Measurements from ENCODE around the gene DNAH11. TPM values are rescaled to one million over a fixed set of nuclear protein-coding genes. Genes with fewer than 3 reads are reported as not detected.

DNAH11 gene
- total RNA-seq, 1 experiment from 2014 or later: 1.6 TPM

GRCh38 chr7:21651697-21652096 lies 108.9 kb downstream of the DNAH11 start:
- ATAC-seq (no peak), DNase-seq (no peak)
- TF ChIP-seq EZH2phosphoT487 (IDR thresholded peaks at IDR 0.05; ENCODE audit: borderline replicate concordance, low read length) (no peak), CTCF (conservative IDR thresholded peaks at IDR 0.05; ENCODE audit: low read depth, low read length) (no peak), EZH2 (IDR thresholded peaks at IDR 0.05; ENCODE audit: low read length, unreplicated experiment) (no peak)
- Histone ChIP-seq H3K4me2 (ENCODE audit: low read length) (no peak overlapping the region), H2AFZ (ENCODE audit: low read length) (no peak overlapping the region), H3K9me3 (ENCODE audit: low read length) (no peaks in the 10 kb centered on the region), H3K9ac (ENCODE audit: low read length) (no peak overlapping the region), H3K27ac (ENCODE audit: low read length) (no peak overlapping the region), H3K79me2 (ENCODE audit: low read length) (no peaks in the 10 kb centered on the region), H3F3A (ENCODE audit: low read length, unreplicated experiment) (no peaks in the 10 kb centered on the region), H3K4me1 (ENCODE audit: insufficient read depth, low read length) (no peaks in the 10 kb centered on the region), H3K4me3 (ENCODE audit: low read length) (no peak overlapping the region), H3K27me3 (ENCODE audit: low read length) (peaks cover 39% of the 10 kb centered on the region), H4K20me1 (ENCODE audit: low read length) (no peaks in the 10 kb centered on the region), H3K36me3 (ENCODE audit: low read depth, low read length) (no peaks in the 10 kb centered on the region), H3K9me2 (replicated peaks; ENCODE audit: low read length) (no peaks in the 10 kb centered on the region)
- no TSS peak for BruUV-seq (replicated peaks)
- ChIA-PET CTCF (no interaction called here), POLR2A (ENCODE audit: unreplicated experiment) (no interaction called here)
- intact Hi-C loops (cut with micrococcal nuclease): no loop called here

- ATAC-seq (no peak), DNase-seq (no peak)
- Histone ChIP-seq H3K9me3 (ENCODE audit: low read length) (no peaks in the 10 kb centered on the region), H3K36me3 (ENCODE audit: low read depth, low read length) (no peaks in the 10 kb centered on the region), H3K9me2 (replicated peaks; ENCODE audit: low read length) (no peaks in the 10 kb centered on the region), H2AFZ (ENCODE audit: low read length) (no peak overlapping the region), H3K4me1 (ENCODE audit: insufficient read depth, low read length) (no peaks in the 10 kb centered on the region), H3K27ac (ENCODE audit: low read length) (no peak overlapping the region), H3K79me2 (ENCODE audit: low read length) (no peaks in the 10 kb centered on the region), H3K4me2 (ENCODE audit: low read length) (no peak overlapping the region), H3F3A (ENCODE audit: low read length, unreplicated experiment) (no peaks in the 10 kb centered on the region), H3K4me3 (ENCODE audit: low read length) (no peak overlapping the region), H3K27me3 (ENCODE audit: low read length) (peaks cover 39% of the 10 kb centered on the region), H4K20me1 (ENCODE audit: low read length) (no peaks in the 10 kb centered on the region), H3K9ac (ENCODE audit: low read length) (no peak overlapping the region)
- TF ChIP-seq EZH2 (IDR thresholded peaks at IDR 0.05; ENCODE audit: low read length, unreplicated experiment) (no peak), CTCF (conservative IDR thresholded peaks at IDR 0.05; ENCODE audit: low read depth, low read length) (no peak), EZH2phosphoT487 (IDR thresholded peaks at IDR 0.05; ENCODE audit: borderline replicate concordance, low read length) (no peak)
- BruUV-seq (replicated peaks): no TSS peak
- POLR2A ChIA-PET (ENCODE audit: unreplicated experiment): no interaction called here
- CTCF ChIA-PET: no interaction called here
- intact Hi-C loops (cut with micrococcal nuclease): no loop called here
Measured at GRCh38 chr7:21653623-21654022, 110.8 kb downstream of the DNAH11 start.

- H3K27me3 ChIP-seq (ENCODE audit: low read length): peaks cover 39% of the 10 kb centered on the region
- CTCF ChIA-PET: no interaction called here
Measured at GRCh38 chr7:21656081-21656480, 113.2 kb downstream of the DNAH11 start.

More at GRCh38 chr7:21656081-21656480, 113.2 kb downstream of the DNAH11 start:
- Histone ChIP-seq H2AFZ (ENCODE audit: low read length) (no peak overlapping the region), H3K4me1 (ENCODE audit: insufficient read depth, low read length) (no peaks in the 10 kb centered on the region), H4K20me1 (ENCODE audit: low read length) (no peaks in the 10 kb centered on the region), H3K36me3 (ENCODE audit: low read depth, low read length) (no peaks in the 10 kb centered on the region), H3K9me3 (ENCODE audit: low read length) (no peaks in the 10 kb centered on the region), H3K4me3 (ENCODE audit: low read length) (no peak overlapping the region), H3F3A (ENCODE audit: low read length, unreplicated experiment) (no peaks in the 10 kb centered on the region), H3K27ac (ENCODE audit: low read length) (no peak overlapping the region), H3K9me2 (replicated peaks; ENCODE audit: low read length) (no peaks in the 10 kb centered on the region), H3K4me2 (ENCODE audit: low read length) (no peak overlapping the region), H3K79me2 (ENCODE audit: low read length) (no peaks in the 10 kb centered on the region), H3K9ac (ENCODE audit: low read length) (no peak overlapping the region)
- no peak for ATAC-seq
- no TSS peak for BruUV-seq (replicated peaks)
- POLR2A ChIA-PET (ENCODE audit: unreplicated experiment): no interaction called here
- DNase-seq: no peak
- no peak for TF ChIP-seq CTCF (conservative IDR thresholded peaks at IDR 0.05; ENCODE audit: low read depth, low read length)
- intact Hi-C loops (cut with micrococcal nuclease): no loop called here

Data from PC-3 (cell line).